Measurements from ENCODE around the gene RERG. TPM values are rescaled to one million over a fixed set of nuclear protein-coding genes. Genes with fewer than 3 reads are reported as not detected.

Gene RERG
- total RNA-seq, 6 experiments from 2014 or later = 0.68 to 2.1 (median 1.0) TPM

GRCh38 chr12:15243102-15243501, 21.9 kb upstream of the RERG start:
- no peaks in the 10 kb centered on the region for H3K9me3 ChIP-seq

GRCh38 chr12:15240898-15241297, 19.7 kb upstream of the RERG start:
- H3K36me3 ChIP-seq = no peaks in the 10 kb centered on the region
- no peaks in the 10 kb centered on the region for H3K27me3 ChIP-seq
- 33% methylated on average over 4 of the region's 4 CpGs for WGBS (ENCODE audit: insufficient coverage, low coverage, low lambda C conversion rate, missing lambda C conversion rate)
- TF ChIP-seq, protein P1, sequence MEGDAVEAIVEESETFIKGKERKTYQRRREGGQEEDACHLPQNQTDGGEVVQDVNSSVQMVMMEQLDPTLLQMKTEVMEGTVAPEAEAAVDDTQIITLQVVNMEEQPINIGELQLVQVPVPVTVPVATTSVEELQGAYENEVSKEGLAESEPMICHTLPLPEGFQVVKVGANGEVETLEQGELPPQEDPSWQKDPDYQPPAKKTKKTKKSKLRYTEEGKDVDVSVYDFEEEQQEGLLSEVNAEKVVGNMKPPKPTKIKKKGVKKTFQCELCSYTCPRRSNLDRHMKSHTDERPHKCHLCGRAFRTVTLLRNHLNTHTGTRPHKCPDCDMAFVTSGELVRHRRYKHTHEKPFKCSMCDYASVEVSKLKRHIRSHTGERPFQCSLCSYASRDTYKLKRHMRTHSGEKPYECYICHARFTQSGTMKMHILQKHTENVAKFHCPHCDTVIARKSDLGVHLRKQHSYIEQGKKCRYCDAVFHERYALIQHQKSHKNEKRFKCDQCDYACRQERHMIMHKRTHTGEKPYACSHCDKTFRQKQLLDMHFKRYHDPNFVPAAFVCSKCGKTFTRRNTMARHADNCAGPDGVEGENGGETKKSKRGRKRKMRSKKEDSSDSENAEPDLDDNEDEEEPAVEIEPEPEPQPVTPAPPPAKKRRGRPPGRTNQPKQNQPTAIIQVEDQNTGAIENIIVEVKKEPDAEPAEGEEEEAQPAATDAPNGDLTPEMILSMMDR (IDR thresholded peaks at IDR 0.05) = no peak
- TF ChIP-seq POLR2A (IDR thresholded peaks at IDR 0.05) = no peak
- no peak for ATAC-seq
- no peaks in the 10 kb centered on the region for H3K9me3 ChIP-seq
- H3K4me3 ChIP-seq = no peak overlapping the region
- no peak overlapping the region for H3K27ac ChIP-seq
- DNase-seq = no peak
- intact Hi-C loops (cut with DNase I) = no loop called here
- no peaks in the 10 kb centered on the region for H3K4me1 ChIP-seq

More at GRCh38 chr12:15243102-15243501, 21.9 kb upstream of the RERG start:
- 57% methylated on average over 3 of the region's 3 CpGs for WGBS (ENCODE audit: insufficient coverage, low coverage, low lambda C conversion rate, missing lambda C conversion rate)
- ATAC-seq (no peak), DNase-seq (no peak)
- Histone ChIP-seq H3K4me1 (no peaks in the 10 kb centered on the region), H3K27me3 (no peaks in the 10 kb centered on the region), H3K36me3 (no peaks in the 10 kb centered on the region), H3K27ac (no peak overlapping the region), H3K4me3 (no peak overlapping the region)
- no peak for TF ChIP-seq POLR2A (IDR thresholded peaks at IDR 0.05)
- TF ChIP-seq, protein P1 (IDR thresholded peaks at IDR 0.05) = no peak
- intact Hi-C loops (cut with DNase I) = no loop called here

- Histone ChIP-seq H3K36me3 (no peaks in the 10 kb centered on the region), H3K27me3 (no peaks in the 10 kb centered on the region), H3K27ac (no peak overlapping the region), H3K4me1 (no peaks in the 10 kb centered on the region), H3K4me3 (no peak overlapping the region), H3K9me3 (no peaks in the 10 kb centered on the region)
- ATAC-seq (peak in 1 of 4 donors; percentile 14), DNase-seq (no peak)
- 14% methylated on average over 1 of the region's 4 CpGs for WGBS (ENCODE audit: insufficient coverage, low coverage, low lambda C conversion rate, missing lambda C conversion rate)
- TF ChIP-seq, protein P1 (IDR thresholded peaks at IDR 0.05) = no peak
- no peak for TF ChIP-seq POLR2A (IDR thresholded peaks at IDR 0.05)
- intact Hi-C loops (cut with DNase I) = no loop called here
These were observed 13.3 kb upstream of the RERG start for GRCh38 chr12:15234508-15234907.

- no peak for TF ChIP-seq POLR2A (IDR thresholded peaks at IDR 0.05)
- TF ChIP-seq, protein P1 (IDR thresholded peaks at IDR 0.05) = no peak
- Histone ChIP-seq H3K27me3 (no peaks in the 10 kb centered on the region), H3K4me1 (no peaks in the 10 kb centered on the region), H3K4me3 (no peak overlapping the region), H3K27ac (no peak overlapping the region), H3K36me3 (no peaks in the 10 kb centered on the region), H3K9me3 (no peaks in the 10 kb centered on the region)
- ATAC-seq (peak in 1 of 4 donors; percentile 11), DNase-seq (no peak)
- intact Hi-C loops (cut with DNase I) = no loop called here
- 40% methylated on average over 1 of the region's 1 CpG for WGBS (ENCODE audit: insufficient coverage, low coverage, low lambda C conversion rate, missing lambda C conversion rate)
These were observed 12.8 kb upstream of the RERG start for GRCh38 chr12:15234011-15234410.

DNA sequence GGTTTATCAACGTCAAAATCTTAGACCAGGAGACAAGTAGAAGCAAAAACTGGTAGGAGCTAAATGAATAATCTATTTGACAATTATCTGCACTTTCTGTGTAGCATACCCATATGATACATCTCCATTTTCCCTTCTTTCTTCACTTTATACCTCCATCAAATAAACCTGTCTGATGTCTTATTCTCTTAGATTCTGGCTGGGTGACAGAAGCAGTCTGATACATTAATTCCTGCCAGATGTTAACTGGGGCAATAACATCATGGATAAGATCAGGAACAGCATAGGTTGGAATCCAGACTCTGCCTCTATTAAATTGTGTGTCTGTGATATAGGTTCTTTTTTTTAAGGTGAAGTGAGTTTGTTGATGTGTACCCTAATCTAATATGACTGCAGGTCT, 11.7 kb upstream of the RERG start:
- no peaks in the 10 kb centered on the region for H3K36me3 ChIP-seq
- intact Hi-C loops (cut with DNase I) = no loop called here
- no peak overlapping the region for H3K4me3 ChIP-seq
- no peaks in the 10 kb centered on the region for H3K4me1 ChIP-seq
- H3K27me3 ChIP-seq = peaks cover 0 to 4% of the 10 kb centered on the region in 2 donors
- no peak for DNase-seq
- no peak for ATAC-seq
- 17% methylated on average over 1 of the region's 1 CpG for WGBS (ENCODE audit: insufficient coverage, low coverage, low lambda C conversion rate, missing lambda C conversion rate)
- no peaks in the 10 kb centered on the region for H3K9me3 ChIP-seq
- no peak overlapping the region for H3K27ac ChIP-seq
- no peak for TF ChIP-seq POLR2A (IDR thresholded peaks at IDR 0.05)
- TF ChIP-seq, protein P1 (IDR thresholded peaks at IDR 0.05) = no peak

Data from right lobe of liver (tissue), 6 donors.